IMR-90 (cell line): Measurements from ENCODE around the gene ST6GALNAC5. TPM values are rescaled to one million over a fixed set of nuclear protein-coding genes. Genes with fewer than 3 reads are reported as not detected.

ENCODE experiments used
- ATAC-seq: fragments of 200-7000 bp; cut with Tn5 transposase; 2 replicates; pipeline ENCODE4 v1.9.1; 2020; ENCODE audit warnings: low read depth, mild to moderate bottlenecking, moderate library complexity
- BruUV-seq: library from RNA; stranded (reverse); fragments of 400-500 nt; replicated peaks from 2 replicates; lab custom pipeline; 2021; lab: Mats Ljungman, UMichigan
- CTCF ChIA-PET: fragments of 300-600 bp; formaldehyde crosslinking; extraction: SDS; loops from one replicate; lab custom pipeline; 2021; ENCODE audit warnings: antibody characterized with exemption; lab: Yijun Ruan, JAX
- POLR2A ChIA-PET: fragments of 300-600 bp; sonication (Branson Sonifier 250); formaldehyde crosslinking; loops from one replicate; lab custom pipeline; 2022; ENCODE audit warnings: antibody characterized with exemption; ENCODE audit not compliant: unreplicated experiment; lab: Charles Lee
- DNase-seq: peaks from one replicate; pipeline ENCODE4 v3.0.0; 2013
- H2AFZ ChIP-seq: replicated peaks from 2 replicates; pipeline ENCODE3; 2013; ENCODE audit warnings: low read length, mild to moderate bottlenecking; ENCODE audit not compliant: poor library complexity
- H2AK5ac ChIP-seq: 2 replicates; pipeline ENCODE4 v1.6.1; 2013; ENCODE audit warnings: low read depth, low read length, inconsistent platforms
- H2AK9ac ChIP-seq: replicated peaks from 2 replicates; pipeline ENCODE3; 2013; ENCODE audit warnings: mild to moderate bottlenecking, low read depth, low read length, moderate library complexity; ENCODE audit not compliant: poor library complexity
- H2BK120ac ChIP-seq: 2 replicates; pipeline ENCODE4 v1.6.1; 2013; ENCODE audit warnings: low read depth, low read length, inconsistent platforms
- H2BK15ac ChIP-seq: 3 replicates; pipeline ENCODE4 v1.6.1; 2013; ENCODE audit warnings: low read depth, low read length, inconsistent platforms
- H2BK20ac ChIP-seq: 2 replicates; pipeline ENCODE4 v1.6.1; 2013; ENCODE audit warnings: low read depth, mild to moderate bottlenecking, inconsistent platforms, low read length, moderate library complexity
- H2BK5ac ChIP-seq: 2 replicates; pipeline ENCODE4 v1.6.1; 2013; ENCODE audit warnings: mild to moderate bottlenecking, low read depth, low read length, inconsistent platforms; ENCODE audit not compliant: poor library complexity, severe bottlenecking
- H3K14ac ChIP-seq: replicated peaks from 2 replicates; pipeline ENCODE4 v1.6.1; 2013; ENCODE audit warnings: low read depth, low read length, inconsistent platforms
- H3K18ac ChIP-seq: 2 replicates; pipeline ENCODE4 v1.6.1; 2013; ENCODE audit warnings: low read depth, low read length, control low read depth
- H3K23ac ChIP-seq: 2 replicates; pipeline ENCODE4 v1.6.1; 2013; ENCODE audit warnings: low read depth, low read length, inconsistent platforms
- H3K27ac ChIP-seq: 2 replicates; pipeline ENCODE4 v1.5.1; 2013; ENCODE audit warnings: mild to moderate bottlenecking, control low read depth, low read length; ENCODE audit not compliant: insufficient read depth
- H3K27me3 ChIP-seq: 2 replicates; pipeline ENCODE4 v1.6.1; 2013; ENCODE audit warnings: low read length; ENCODE audit not compliant: control insufficient read depth, insufficient read depth
- H3K36me3 ChIP-seq: 2 replicates; pipeline ENCODE4 v1.6.1; 2013; ENCODE audit warnings: low read length, mixed read lengths; ENCODE audit not compliant: control insufficient read depth, insufficient read depth
- H3K4ac ChIP-seq: 2 replicates; pipeline ENCODE4 v1.6.1; 2013; ENCODE audit warnings: low read depth, low read length, inconsistent platforms
- H3K4me1 ChIP-seq: 2 replicates; pipeline ENCODE4 v1.6.1; 2013; ENCODE audit warnings: low read length, mixed read lengths; ENCODE audit not compliant: control insufficient read depth, insufficient read depth
- H3K4me2 ChIP-seq: 2 replicates; pipeline ENCODE4 v1.6.1; 2013; ENCODE audit warnings: low read depth, mild to moderate bottlenecking, control low read depth, low read length, moderate library complexity
- H3K4me3 ChIP-seq: 2 replicates; pipeline ENCODE4 v1.5.1; 2013; ENCODE audit warnings: low read depth, mild to moderate bottlenecking, control low read depth, low read length, moderate library complexity; ENCODE audit not compliant: insufficient read depth
- H3K56ac ChIP-seq: 2 replicates; pipeline ENCODE4 v1.6.1; 2013; ENCODE audit warnings: low read length, inconsistent platforms; ENCODE audit not compliant: insufficient read depth; ENCODE audit errors: extremely low read depth
- H3K79me1 ChIP-seq, 2 experiments: 2 replicates each; pipeline ENCODE4 v1.6.1; 2013; ENCODE audit warnings: low read length in 2 of 2, inconsistent platforms in 1 of 2, low read depth in 1 of 2
- H3K9ac ChIP-seq: 2 replicates; pipeline ENCODE4 v1.6.1; 2013; ENCODE audit warnings: low read depth, low read length, control low read depth
- H3K9me1 ChIP-seq: 2 replicates; pipeline ENCODE4 v1.6.1; 2013; ENCODE audit warnings: low read length, inconsistent platforms; ENCODE audit not compliant: insufficient read depth
- H3K9me3 ChIP-seq: 2 replicates; pipeline ENCODE4 v1.6.1; 2013; ENCODE audit warnings: low read length; ENCODE audit not compliant: control insufficient read depth, insufficient read depth
- H4K20me1 ChIP-seq: 2 replicates; pipeline ENCODE4 v1.6.1; 2013; ENCODE audit warnings: low read length, inconsistent platforms; ENCODE audit not compliant: insufficient read depth
- H4K5ac ChIP-seq: 2 replicates; pipeline ENCODE4 v1.6.1; 2013; ENCODE audit warnings: mild to moderate bottlenecking, low read depth, low read length, control low read depth
- H4K8ac ChIP-seq, 2 experiments: 2 replicates each; pipeline ENCODE4 v1.6.1; 2013; ENCODE audit warnings: low read depth in 2 of 2, low read length in 2 of 2, control low read depth in 1 of 2, inconsistent platforms in 1 of 2
- H4K91ac ChIP-seq: 2 replicates; pipeline ENCODE4 v1.6.1; 2013; ENCODE audit warnings: low read depth, low read length, inconsistent platforms; ENCODE audit not compliant: insufficient read depth
- CEBPB ChIP-seq: IDR thresholded peaks from 2 replicates; pipeline ENCODE4 v1.6.1; 2012; ENCODE audit warnings: low read depth, low read length, improper control_type of control experiment
- MAFK ChIP-seq: IDR thresholded peaks from 2 replicates; pipeline ENCODE4 v1.6.1; 2012; ENCODE audit warnings: low read depth, low read length, improper control_type of control experiment
- POLR2A ChIP-seq: IDR thresholded peaks from 2 replicates; pipeline ENCODE4 v1.6.1; 2012; ENCODE audit warnings: mild to moderate bottlenecking, low read depth, low read length
- RAD21 ChIP-seq: IDR thresholded peaks from 2 replicates; pipeline ENCODE4 v1.6.1; 2012; ENCODE audit warnings: low read length, improper control_type of control experiment
- SMC3 ChIP-seq: fragments of 150-350 bp; IDR thresholded peaks from 2 replicates; pipeline ENCODE4 v1.6.1; 2016; ENCODE audit warnings: low read depth, mild to moderate bottlenecking, antibody characterized with exemption, low read length, moderate library complexity
- WGBS, 2 experiments: methylation state at CpG; one replicate each; pipeline versions ENCODE4 v1.1.5 to v1.1.7; 2013; ENCODE audit warnings: missing lambda C conversion rate in 2 of 2; ENCODE audit not compliant: insufficient read length in 1 of 2; ENCODE audit errors: extremely low coverage in 2 of 2; 5-methylcytosine and 5-hydroxymethylcytosine counted together
- dilution Hi-C: fragments of 300-500 bp; cut with HindIII; formaldehyde crosslinking; loops from one replicate; pipeline ENCODE4 v1.14.3; 2018; ENCODE audit warnings: low sequenced_read_pairs; ENCODE audit not compliant: unreplicated experiment
- in situ Hi-C: fragments of 300-500 bp; cut with MboI; formaldehyde crosslinking; loops from 3 replicates; pipeline ENCODE4 v1.14.3; 2019; ENCODE audit warnings: low sequenced_read_pairs, inconsistent platforms, mixed read lengths
- intact Hi-C: fragments of 100-400 bp; cut with micrococcal nuclease; formaldehyde crosslinking; loops from 2 replicates; pipeline ENCODE4 v1.10.0; 2022
- polyA plus RNA-seq, 3 experiments: library from polyadenylated mRNA; depleted of rRNA; stranded (reverse); fragments of >200 nt; gene quantifications; 2 replicates each; pipeline ENCODE4 v1.2.3, GENCODE V29; 2012; ENCODE audit warnings: low replicate concordance in 1 of 3
- total RNA-seq: library from RNA; depleted of rRNA; stranded (reverse); fragments of >200 nt; gene quantifications from 2 replicates; pipeline ENCODE4 v1.2.3, GENCODE V29; 2012

Gene ST6GALNAC5
- total and polyA plus RNA-seq, 2 of the 4 experiments (the other 2 are of a cell fraction): 3.4 to 4.0 TPM

- Histone ChIP-seq H3K4me2 (no peak overlapping the region), H2BK120ac (no peak overlapping the region), H3K4me3 (no peak overlapping the region), H3K18ac (no peak overlapping the region), H3K79me1 (no peaks in the 10 kb centered on the region), H3K9me3 (no peaks in the 10 kb centered on the region), H3K27me3 (no peaks in the 10 kb centered on the region; the same call in 1 of the 2 replicates), H3K14ac (no peak overlapping the region), H4K91ac (no peak overlapping the region), H3K9me1 (no peaks in the 10 kb centered on the region; the same call in 1 of the 2 replicates), H4K8ac (no peak overlapping the region), H4K5ac (no peak overlapping the region), H3K9ac (no peak overlapping the region), H2AK9ac (no peak overlapping the region), H3K56ac (no peak overlapping the region), H3K23ac (no peak overlapping the region), H4K20me1 (no peaks in the 10 kb centered on the region), H3K4ac (no peak overlapping the region), H3K27ac (no peak overlapping the region), H3K4me1 (no peaks in the 10 kb centered on the region), H2BK5ac (no peak overlapping the region), H3K36me3 (no peaks in the 10 kb centered on the region), H2BK15ac (no peak overlapping the region), H2AK5ac (no peak overlapping the region), H2BK20ac (no peak overlapping the region), H2AFZ (no peak overlapping the region)
- BruUV-seq: no TSS peak
- in situ Hi-C loops (no loop called here), dilution Hi-C loops (no loop called here), intact Hi-C loops (no loop called here)
- CTCF ChIA-PET: no interaction called here
- ATAC-seq (no peak), DNase-seq (no peak)
- POLR2A ChIA-PET: no interaction called here
- TF ChIP-seq CEBPB (no peak), SMC3 (no peak), MAFK (no peak), POLR2A (no peak), RAD21 (no peak)
- WGBS, 2 experiments: no CpG with 5 or more reads among the region's 4 CpGs
Measured at GRCh38 chr1:77063118-77063517, 195.8 kb downstream of the ST6GALNAC5 start.
